HG03060 (cell line): Measurements from ENCODE around the gene CTNND2.

Experiments used
- ATAC-seq: cut with Tn5 transposase; IDR thresholded peaks from one replicate; pipeline ENCODE4 v1.9.1; 2021; ENCODE audit warnings: low read depth, moderate number of reproducible peaks; ENCODE audit not compliant: unreplicated experiment

Gene CTNND2

DNA sequence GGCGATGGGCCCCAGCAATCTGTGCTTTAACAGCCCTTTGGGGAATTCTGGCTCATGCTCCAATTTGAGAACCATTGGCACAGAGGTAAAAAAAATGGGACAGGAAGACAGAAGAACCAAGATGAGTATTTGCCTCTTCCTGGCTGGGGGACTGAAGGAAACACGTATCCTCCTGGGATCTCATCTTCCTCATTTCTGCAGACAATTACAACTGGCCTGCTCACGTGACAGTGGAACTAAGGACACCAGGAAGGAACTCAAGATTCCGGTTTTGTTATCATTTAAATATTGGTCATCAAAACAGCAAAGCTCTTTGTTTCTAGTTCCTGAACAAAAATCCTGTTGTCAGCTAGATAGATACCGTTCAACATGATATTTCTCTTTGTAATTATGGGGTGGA, 927.2 kb downstream of the CTNND2 start:
- no peak for ATAC-seq

DNA sequence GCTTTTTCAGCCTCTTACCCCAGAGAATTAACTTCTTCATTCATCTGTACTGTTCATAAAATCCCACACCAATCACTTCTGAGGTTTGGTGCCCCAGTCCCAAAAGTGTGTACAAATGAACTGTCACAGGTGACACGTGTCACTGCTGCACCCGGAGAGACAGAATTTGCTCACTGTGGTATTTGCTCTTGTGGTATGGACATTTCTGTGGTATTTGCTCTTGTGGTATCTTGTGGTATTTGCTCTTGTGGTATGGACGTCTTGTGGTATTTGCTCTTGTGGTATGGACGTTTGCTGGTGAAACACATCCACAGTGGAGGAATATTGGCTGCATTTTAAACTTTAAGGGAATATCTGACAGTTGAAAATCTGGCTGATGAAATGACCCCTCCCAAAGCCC, 928.3 kb downstream of the CTNND2 start:
- ATAC-seq, result no peak

- ATAC-seq, result no peak
Observed at GRCh38 chr5:10974850-10975249, 929.4 kb downstream of the CTNND2 start.

- ATAC-seq, result no peak
Observed at GRCh38 chr5:10973316-10973715, 930.9 kb downstream of the CTNND2 start.

DNA sequence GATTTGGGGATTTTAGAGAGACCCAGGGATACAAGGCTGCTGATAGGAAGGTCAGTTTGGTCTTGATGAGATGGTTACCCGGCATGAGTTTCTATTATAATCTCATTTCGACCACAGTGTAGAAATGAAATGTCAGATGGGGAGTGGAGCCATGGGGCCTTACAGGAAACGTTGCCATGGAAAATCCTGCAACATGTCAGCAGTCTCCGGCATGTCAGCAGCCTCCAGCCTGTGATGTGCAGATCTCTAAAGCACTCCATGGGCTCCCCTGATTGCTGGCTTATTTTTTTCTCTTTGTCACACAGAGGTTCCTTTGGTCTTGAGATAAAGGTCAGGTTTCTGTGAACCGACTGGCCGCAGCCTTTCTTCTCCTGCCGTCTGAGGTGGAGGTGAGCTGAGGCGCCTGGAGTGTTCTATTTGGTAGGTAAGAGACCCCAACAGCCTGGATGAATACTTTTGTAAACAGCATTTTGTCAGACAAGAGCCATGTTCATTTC, 934.5 kb downstream of the CTNND2 start:
- no peak for ATAC-seq

- no peak for ATAC-seq
Observed at GRCh38 chr5:10964806-10965205, 939.4 kb downstream of the CTNND2 start.

DNA sequence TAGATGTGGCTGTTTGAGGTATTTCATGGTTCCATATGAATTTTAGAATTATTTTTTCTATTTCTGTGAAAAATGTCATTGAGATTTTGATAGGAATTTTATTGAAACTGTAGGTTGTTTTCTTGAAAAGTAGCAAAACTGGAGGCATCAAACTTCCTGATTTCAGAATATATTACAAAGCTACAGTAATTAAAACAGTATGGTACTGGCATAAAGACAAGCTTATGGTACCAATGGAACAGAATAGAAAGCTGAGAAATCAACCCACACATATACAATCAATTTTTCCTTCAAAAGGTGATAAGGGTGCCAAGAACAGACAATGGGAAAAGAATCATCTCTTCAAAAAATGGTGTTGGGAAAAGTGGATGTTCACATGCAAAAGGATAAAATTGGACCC, 945.5 kb downstream of the CTNND2 start:
- no peak for ATAC-seq

GRCh38 chr5:10949856-10950630, 954.2 kb downstream of the CTNND2 start:
- no peak for ATAC-seq

DNA sequence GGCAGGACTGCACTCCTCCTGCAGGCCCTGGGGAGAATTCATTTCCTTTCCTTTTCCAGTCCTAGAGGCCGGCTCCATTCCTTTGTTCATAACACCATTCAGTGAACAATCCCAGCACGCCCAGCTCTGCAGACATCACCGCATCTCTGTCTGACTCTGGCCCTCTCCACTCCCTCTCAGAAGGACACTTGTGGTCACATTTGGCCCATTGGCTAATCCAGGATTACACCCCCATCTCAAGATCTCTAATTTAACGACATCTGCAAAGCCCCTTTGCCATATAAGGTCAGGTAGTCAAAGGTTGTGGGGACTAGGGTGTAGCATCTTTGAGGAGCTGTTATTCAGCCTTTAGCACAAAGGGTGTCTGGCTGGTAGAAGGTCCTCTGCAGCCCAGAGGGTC, 958.2 kb downstream of the CTNND2 start:
- ATAC-seq, result no peak

- ATAC-seq, result no peak
Observed at GRCh38 chr5:10941900-10942299, 962.3 kb downstream of the CTNND2 start.

DNA sequence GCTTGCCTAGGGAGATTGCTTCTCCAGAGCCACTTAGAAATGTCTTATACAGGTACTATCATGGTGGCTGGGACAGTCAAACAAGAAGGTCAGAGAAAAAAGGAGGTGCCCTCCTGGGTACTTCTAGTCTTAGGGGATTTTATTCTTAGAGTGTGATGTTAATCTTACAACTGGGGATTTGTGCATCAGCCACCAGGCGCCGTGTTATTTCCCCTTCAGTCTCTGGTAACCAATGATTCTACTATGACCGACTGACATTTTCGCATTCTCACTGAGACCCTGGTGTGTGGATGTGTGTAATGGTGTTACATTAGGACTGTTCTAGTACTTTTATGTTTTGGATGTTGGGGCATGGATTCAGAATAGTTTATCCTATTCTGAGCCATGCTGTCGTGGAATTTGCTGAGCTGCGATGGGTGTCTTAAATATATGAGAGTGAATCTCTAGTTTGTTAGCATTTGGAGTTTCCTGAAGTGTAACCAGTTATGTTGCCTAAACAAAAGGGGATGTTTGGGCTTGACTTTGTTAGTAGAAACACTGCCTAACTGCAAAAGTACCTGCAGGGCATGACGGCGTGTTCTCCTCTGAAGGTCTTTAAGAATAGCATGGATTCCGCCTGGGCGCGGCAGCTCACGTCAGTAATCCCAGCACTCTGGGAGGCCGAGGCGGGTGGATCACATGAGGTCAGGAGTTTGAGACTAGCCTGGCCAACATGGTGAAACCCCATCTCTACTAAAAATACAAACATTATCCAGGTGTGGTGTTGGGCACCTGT, 968.0 kb downstream of the CTNND2 start:
- no peak for ATAC-seq

DNA sequence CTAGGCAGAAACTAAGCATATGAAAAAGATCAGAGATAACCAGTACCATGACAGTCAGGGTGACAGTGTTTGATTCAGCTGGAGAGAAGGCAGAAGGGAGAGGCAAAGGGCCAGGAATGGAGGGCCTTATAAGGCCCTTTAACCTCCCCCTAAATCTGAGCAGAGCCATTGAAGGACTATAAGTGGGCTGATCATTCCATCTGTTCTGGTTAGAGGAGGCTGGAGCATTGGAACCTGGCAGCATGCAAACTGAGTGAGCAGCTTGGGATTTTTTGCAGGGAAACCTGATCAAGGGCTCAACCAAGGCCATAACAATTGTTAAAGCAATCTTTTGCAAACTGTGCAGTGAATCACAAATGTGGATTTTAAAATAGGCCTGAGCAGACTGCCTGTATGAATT, 968.7 kb downstream of the CTNND2 start:
- no peak for ATAC-seq

- no peak for ATAC-seq
Observed at GRCh38 chr5:10934783-10935355, 969.4 kb downstream of the CTNND2 start.

- ATAC-seq, result no peak
Observed at GRCh38 chr5:10933121-10933520, 971.1 kb downstream of the CTNND2 start.

DNA sequence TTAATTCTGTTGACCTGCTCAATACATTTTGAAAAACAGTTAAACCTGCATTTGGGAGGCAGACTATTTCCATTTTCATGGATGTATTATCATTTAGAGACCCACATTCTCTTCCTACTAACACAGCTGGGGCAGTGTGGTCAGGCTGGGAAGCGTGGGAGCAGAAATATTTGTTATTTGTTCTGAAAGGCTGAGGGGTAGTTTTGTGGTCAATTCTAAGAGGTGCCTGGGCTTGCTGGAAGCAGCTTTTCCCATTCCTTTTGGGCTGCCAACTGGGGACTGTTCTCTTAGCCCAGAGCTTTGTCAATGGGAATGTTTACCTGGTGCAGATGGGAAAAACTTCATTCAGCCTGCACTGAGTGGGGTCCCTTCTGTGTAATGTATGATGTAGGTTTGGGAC, 971.8 kb downstream of the CTNND2 start:
- no peak for ATAC-seq

- ATAC-seq, result no peak
Observed at GRCh38 chr5:10927608-10928007, 976.6 kb downstream of the CTNND2 start.

- ATAC-seq, result no peak
Observed at GRCh38 chr5:10923310-10923709, 980.9 kb downstream of the CTNND2 start.
